HG03575 (cell line): Measurements from ENCODE around the gene MANEAL.

Source experiments
- ATAC-seq: cut with Tn5 transposase; IDR thresholded peaks from one replicate; pipeline ENCODE4 v1.9.1; 2021; ENCODE audit not compliant: unreplicated experiment, insufficient number of reproducible peaks, low FRiP score; ENCODE audit errors: extremely low read depth

Gene MANEAL

DNA sequence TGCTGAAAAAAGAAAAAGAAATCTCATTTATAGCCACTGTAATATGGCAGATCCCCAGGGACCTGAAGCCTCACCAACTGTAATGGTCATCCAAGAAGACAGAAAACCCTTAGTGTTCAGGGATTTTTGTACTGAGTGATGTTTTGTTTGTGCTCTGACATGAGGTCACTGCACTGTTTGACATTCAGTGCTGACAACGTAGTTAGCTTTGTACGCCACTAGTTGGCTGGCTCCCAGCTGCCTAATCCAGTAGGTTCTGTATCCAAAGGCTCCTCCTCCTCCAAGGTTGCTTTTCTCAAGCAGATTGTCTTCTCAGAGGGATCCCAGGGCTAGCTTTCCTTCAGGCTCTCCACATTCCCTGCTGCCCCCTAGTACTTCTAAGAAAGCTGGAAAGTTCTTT, 23.8 kb downstream of the MANEAL start:
- no peak for ATAC-seq

DNA sequence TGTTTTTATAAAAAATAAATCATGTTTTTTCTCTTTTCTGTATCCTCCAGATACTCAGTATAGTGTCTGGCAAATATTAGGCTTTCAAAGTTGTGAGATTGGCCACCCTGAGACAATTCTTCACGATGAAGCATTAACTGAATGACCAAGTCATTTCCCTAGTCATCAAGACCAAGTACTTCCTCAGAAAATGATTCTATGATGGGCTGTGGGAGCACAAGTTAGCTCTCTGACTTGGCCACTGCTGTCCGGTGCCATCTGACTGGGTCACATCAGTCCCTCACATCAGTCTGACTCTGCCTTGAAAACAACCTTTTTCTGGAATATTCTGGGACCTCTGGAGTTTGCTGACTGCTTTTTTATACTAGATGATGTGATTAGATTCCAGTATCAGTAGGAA, 27.8 kb downstream of the MANEAL start:
- no peak for ATAC-seq

DNA sequence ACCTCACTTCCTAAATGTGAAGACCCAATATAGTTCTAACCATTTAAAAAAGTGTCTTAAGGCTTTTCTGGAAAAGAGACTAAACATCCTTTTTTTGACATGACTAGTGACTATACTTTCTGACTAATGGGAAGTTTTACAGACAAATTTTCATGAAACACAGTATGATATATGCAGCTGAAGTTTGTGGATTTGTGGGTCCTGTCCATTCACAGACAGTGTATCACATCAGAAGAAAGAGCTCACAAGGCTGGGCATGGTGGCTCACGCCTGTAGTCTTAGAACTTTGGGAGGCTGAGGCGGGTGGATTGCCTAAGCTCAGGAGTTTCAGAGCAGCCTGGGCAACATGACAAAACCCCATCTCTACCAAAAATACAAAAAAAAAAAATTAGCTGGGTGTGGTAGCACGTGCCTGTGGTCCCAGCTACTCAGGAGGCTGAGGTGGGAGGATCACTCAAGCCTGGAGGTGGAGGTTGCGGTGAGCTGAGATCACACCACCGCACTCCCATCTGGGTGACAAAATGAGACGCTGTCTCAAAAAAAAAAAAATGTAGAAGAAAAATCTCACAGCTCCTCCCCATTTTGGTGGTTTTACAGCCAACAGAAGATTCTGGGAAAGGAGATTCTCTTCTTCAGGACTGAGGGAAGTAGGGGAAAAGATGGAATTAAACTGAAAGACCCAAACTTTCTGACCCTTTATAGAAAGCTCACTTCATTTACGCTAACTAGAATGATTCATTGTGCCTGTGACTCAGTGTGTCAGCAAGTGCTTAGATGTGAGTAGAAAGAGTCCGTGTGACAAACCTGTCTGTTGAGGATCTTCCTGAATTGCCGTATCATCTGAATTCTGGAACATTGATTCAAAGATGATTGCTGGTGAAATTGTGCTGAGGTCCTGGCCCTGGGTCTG, 29.5 kb downstream of the MANEAL start:
- no peak for ATAC-seq

DNA sequence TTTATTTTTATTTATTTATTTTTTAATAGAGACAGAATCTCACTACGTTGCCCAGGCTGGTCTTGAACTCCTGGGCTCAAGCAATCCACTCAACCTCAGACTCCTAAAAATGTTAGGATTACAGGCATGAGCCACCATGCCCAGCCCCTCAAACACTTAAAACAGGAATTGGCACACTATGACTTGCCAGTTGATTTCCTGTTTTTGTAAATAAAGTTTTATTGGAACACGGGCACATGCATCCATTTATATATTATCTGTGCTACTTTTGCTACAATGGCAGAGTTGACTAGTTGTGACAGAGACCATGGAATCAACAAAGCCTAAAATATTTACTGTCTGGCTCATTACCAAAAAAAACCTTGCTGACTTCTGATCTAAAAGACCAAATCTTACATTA, 30.4 kb downstream of the MANEAL start:
- ATAC-seq = no peak

DNA sequence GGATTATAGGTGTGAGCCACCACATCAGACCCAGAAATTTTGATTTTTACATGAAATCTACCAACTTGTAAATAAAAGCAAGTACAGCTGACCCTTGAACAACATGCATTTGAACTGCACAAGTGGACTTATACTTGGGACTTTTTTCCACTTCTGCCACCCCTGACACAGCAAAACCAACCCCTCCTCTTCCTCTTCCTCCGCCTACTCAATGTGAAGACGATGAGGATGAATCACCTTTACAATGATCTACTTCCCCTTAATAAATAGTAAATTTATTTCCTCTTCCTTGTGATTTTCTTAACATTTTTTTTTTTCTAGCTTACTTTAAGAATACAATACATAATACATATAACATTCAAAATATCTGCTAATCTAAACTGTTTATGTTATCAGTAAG, 31.9 kb downstream of the MANEAL start:
- no peak for ATAC-seq

DNA sequence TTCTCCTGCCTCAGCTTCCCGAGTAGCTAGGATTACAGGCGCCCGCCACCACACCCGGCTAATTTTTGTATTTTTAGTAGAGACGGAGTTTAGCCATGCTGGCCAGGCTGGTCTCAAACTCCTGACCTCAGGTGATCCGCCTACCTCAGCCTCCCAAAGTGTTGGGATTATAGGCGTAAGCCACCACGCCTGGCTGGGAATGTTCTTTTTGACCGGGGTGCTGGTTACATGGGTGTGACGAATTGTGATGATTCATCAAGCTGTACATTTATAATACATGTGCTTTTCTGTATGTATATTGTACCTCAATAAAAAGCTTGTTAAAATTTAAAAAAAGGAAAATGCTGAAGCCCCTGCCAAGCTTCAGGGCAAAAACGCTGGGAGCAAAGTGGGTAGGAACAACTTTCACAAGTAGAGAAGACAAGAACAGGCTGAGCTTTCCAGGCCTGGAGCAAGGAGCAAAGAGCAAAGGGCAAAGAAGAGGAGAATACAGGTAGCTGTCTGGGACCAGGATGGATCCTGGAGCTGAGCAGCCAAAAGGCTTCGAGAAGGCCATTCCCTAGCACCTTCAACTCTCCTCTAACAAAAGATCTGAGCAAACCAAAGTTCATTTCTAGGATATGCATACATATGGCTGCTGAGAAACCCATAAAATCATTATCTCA, 34.9 kb downstream of the MANEAL start:
- no peak for ATAC-seq

DNA sequence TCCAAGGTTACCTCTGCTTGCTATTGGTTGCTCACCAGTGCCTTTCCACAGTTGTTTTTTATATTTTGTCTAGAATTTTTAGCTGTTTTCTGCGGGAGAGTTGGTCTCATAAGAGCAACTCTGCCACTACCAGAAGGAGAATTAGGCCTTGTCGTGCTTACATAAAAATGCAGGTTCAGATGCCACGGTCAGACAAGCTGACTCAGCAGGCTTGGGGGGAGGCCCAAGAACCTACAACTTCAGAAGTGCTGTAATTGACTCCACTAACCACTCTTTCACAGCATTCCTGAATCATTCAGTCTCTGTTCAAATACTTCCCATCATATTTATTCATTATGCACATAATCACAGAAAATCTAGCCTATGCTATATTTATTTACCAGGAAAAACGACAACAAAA, 37.5 kb downstream of the MANEAL start:
- ATAC-seq = no peak

DNA sequence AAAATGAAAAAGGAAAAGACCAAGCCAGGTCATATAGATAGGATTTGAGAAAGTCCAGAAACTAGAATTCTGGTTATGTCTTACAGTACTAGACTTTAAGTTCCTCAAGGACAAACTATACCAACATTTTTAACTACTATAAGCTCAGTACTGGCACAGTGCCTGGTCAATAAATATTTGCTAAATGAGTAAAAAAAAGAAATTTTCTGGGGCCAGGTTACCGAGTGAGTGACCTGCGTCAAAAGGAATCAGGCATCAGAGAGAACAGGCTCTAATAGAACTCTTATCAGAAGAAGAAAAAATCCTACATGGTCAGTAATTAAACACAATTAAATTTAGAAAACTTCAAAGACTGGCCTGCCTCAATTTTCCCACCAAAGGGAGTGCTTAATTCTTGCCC, 38.2 kb downstream of the MANEAL start:
- no peak for ATAC-seq

DNA sequence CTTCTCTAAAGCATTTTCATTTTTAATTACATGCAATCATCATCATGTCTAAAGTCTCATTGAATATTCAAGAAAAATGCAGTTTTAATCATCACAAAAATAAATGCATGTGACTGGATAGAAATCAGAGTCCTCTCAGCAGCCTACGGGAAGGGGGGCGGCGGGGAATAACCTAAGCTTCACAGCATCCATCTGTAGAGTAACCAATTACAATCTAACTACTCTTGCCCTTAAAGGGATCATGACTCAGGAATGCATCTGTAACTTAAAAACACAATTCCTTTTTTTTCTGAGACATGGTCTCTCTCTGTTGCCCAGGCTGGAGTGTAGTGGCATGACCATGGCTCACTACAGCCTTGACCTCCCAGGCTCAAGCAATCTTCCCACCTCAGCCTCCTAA, 43.1 kb downstream of the MANEAL start:
- no peak for ATAC-seq

DNA sequence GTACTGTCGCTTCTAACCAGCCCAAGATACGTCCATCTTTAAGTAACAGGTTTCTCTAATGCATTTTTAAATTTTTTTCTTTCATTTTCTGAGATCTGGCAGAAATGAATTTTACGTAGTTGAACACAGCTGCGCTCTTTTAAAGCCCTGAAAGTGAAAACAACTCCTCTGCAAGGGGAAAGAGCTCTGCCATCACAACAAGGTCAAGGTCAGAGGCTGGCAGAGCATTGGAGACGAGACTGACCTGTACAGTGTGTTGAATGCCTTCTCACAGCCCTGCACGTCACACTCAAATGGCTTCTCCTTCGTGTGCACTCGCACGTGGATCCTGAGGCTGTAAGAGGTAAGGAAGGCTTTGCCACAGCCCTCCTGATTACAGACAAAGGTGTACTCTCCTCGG, 46.0 kb downstream of the MANEAL start:
- ATAC-seq = no peak

DNA sequence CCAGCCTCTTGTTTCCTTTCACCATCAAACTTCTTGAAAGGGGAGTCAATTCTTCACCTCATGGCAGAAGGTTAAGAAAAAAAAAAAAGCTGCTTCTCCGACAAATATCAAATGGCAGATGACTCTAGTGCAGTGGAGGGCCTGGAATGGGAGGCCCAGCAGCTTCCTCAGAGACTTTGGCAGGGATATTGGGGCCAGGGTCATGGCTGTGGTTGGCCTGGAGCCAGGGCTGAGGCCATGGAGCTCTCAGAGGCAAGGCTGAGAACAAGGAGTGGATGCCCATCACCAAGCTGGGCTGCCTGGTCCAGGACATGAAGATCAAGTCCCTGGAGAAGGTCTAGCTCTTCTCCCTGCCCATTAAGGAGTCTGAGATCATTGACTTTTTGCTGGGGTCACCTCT, 47.1 kb downstream of the MANEAL start:
- no peak for ATAC-seq

DNA sequence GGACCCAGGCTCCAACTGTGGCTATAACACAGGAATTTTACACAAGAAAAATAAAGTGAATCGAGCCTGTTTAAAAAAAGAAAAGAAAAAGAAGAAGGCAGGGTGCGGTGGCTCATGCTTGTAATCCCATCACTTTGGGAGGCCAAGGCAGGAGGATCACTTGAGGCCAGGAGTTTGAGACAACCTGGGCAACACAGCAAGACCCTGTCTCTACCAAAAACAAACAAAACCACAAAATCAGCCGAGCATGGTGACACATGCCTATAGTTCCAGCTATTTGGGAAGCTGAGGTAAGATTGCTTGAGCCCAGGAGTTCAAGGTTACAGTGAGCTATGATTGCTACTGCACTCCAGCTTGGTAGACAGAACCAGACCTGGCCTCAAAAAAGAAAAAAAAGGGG, 48.0 kb downstream of the MANEAL start:
- ATAC-seq = no peak

DNA sequence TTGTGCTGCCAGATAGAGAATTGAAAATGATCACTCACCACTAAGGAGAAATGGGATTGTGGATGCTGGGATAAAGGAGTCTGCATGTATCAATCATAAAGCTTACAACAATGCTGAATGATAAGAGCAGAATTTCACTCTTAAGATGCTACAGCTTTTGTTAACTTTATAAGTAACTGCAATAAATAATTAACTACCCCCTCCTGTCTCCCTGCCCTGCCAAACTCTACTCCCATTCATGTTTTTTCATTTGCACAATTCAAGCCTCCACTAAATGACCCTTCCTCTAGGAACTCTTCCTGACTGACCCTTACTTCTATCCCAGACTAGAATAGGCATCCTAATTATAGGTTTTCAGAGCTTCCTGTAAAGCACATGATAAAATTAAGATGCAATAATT, 50.9 kb downstream of the MANEAL start:
- no peak for ATAC-seq

DNA sequence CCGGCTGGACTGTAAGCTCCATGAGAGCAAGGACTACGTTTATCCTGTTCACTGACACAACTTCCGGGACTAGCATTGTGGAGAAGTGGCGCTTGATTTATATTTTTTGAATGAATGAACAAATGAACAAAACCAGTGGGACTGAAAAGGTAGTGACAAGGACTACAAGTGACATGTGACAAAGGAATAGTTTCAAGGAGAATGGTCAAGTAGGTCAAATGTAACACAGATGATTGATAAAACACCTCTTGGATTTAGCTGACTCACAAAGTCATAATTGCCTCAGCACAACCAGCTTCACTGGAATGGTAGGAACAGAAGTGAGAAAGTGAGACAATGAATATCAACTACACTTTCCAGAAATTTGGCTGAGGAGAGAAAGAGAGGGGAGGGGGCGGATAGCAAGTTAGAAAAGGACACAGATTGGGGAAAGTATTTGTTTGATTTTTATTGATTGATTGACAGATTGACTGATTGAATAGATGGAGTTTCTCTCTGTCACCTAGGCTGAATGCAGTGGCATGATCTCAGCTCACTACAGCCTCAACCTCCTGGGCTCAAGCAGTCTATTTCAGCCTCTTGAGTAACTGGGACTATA, 51.5 kb downstream of the MANEAL start:
- ATAC-seq = no peak

DNA sequence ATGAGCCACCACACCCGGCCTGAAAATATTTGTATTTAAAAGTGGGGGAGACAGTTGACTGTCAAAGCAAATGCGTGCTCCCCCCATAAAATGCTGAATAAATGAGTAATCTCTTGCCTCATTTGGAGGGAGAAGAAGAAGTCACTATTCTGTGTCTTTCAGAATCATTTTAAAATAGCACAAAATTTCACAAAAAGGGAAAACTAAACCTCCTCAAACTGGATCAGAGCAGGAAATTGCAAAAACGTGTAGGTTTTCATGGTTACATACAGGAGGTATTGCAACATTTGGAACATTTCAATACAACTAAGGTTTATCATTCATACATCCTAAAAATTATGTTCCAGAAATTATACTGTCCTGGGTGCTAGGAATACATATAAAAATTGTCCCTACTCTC, 52.1 kb downstream of the MANEAL start:
- ATAC-seq = no peak

DNA sequence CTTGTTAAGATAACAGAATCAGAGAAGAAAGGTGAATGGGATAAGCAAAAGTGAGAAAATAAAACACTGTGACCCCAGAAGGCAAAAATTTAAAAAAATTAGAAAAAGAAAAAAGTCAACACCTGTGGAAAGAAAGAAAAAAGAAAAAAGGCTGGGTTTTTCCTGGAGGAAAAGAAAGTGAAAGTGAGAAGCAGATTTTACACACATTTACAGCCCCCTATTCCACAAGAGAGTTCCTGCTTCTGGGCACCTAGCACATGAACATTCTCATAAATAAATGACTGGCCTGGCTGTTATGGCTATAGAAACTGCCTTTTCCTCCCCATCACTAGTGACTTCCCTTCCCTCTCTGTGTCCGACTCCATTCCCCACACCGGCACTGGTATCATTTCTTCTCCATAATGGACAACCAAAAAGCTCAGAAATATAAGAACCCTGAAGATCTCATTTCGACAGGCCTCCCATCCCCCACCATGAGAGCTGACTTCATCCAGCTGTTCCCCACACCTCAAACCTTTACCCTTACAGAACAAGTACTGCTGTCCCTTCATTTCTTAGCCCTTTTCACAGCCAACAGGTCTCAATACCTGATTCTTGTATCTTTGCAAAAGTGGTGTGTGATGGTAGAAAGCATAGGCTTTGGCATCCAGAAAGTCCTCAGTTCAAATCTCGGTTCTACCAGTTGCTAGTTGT, 53.1 kb downstream of the MANEAL start:
- no peak for ATAC-seq

DNA sequence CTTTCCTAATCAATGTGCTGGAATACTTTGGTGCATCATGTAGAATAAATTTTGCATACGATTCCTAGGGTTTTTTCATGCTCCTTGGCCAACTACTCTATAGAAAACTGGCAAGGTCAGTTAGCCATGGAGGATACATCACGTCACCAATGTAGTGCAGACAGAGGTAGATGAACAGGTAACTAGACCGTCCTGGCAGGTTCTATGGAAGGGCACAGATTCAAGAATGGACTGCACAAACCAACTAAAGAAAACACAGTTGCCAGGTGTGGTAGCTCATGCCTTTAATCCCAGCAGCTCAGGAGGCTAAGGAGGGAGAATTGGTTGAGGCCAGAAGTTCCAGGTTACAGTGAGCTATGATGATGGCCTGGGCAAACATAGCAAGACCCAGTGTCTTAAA, 55.8 kb downstream of the MANEAL start:
- no peak for ATAC-seq

DNA sequence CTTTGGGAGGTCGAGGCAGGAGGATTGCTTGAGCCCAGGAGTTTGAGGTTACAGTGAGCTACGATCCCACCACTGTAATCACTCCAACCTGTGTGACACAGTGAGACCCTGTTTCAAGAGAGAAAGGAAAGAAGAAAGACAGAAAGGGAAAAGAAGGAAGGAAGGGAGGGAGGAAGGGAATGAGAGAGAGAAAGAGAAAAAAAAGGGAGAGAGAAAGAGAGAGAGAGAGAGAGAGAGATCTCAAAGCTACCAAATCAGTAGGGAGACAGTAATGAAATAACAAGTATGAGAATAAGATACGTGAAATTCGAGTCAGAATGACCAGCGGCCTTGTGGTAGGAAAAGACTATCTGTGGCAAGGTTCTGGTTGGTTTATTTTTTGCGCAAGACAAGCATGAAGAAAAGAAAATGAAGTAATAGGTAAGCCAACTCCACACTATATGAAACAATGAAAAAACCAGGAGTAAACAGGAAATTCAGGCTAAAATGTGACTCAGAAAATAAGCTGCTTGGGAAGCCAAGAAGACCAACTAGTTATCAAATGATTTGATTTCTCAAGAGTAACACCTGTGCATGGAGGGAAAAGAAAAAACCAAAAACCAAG, 56.8 kb downstream of the MANEAL start:
- no peak for ATAC-seq
